GM12878 (cell line): Measurements from ENCODE around the gene CCNYL1. TPM values are rescaled to one million over a fixed set of nuclear protein-coding genes. Genes with fewer than 3 reads are reported as not detected.
A peak's percentile ranks its signal among the peaks of the same experiment; 100 is the strongest.

Experiments used
- ATF3 ChIP-seq: IDR thresholded peaks from 2 replicates; pipeline ENCODE4 v1.6.1; 2011; ENCODE audit warnings: low read depth, mild to moderate bottlenecking, low read length, moderate library complexity, borderline replicate concordance; ENCODE audit errors: extremely low read depth
- ATF7 ChIP-seq: fragments of 450-650 bp; IDR thresholded peaks from 2 replicates; pipeline ENCODE4 v1.6.1; 2016; ENCODE audit warnings: low read depth, mild to moderate bottlenecking
- BACH1 ChIP-seq: fragments of 450-650 bp; IDR thresholded peaks from 2 replicates; pipeline ENCODE4 v1.6.1; 2017; ENCODE audit warnings: mild to moderate bottlenecking, borderline replicate concordance
- BRCA1 ChIP-seq: IDR thresholded peaks from 2 replicates; pipeline ENCODE4 v1.6.1; 2011; ENCODE audit warnings: low read depth, low read length, improper control_type of control experiment
- CREM ChIP-seq: IDR thresholded peaks from 2 replicates; pipeline ENCODE4 v1.6.1; 2014; ENCODE audit warnings: antibody characterized with exemption, low read depth
- HCFC1 ChIP-seq: fragments of 150-350 bp; IDR thresholded peaks from 2 replicates; pipeline ENCODE4 v1.6.1; 2014; ENCODE audit warnings: low read length
- HDAC6 ChIP-seq: fragments of 200-600 bp; sonication (generic); IDR thresholded peaks from one replicate; pipeline ENCODE4 v1.8.0; 2017; ENCODE audit warnings: antibody characterized with exemption; ENCODE audit not compliant: unreplicated experiment
- MXI1 ChIP-seq: fragments of 150-350 bp; IDR thresholded peaks from 2 replicates; pipeline ENCODE4 v1.6.1; 2011; ENCODE audit warnings: low read depth, mild to moderate bottlenecking, inconsistent platforms, low read length, improper control_type of control experiment
- NBN ChIP-seq: fragments of 450-650 bp; IDR thresholded peaks from 2 replicates; pipeline ENCODE4 v1.6.1; 2016
- NFXL1 ChIP-seq: fragments of 450-650 bp; IDR thresholded peaks from 2 replicates; pipeline ENCODE4 v1.6.1; 2017; ENCODE audit warnings: antibody characterized with exemption, mild to moderate bottlenecking, borderline replicate concordance
- PAX8 ChIP-seq: fragments of 450-650 bp; IDR thresholded peaks from 2 replicates; pipeline ENCODE4 v1.6.1; 2017; ENCODE audit warnings: mild to moderate bottlenecking, moderate library complexity
- PML ChIP-seq: IDR thresholded peaks from 2 replicates; pipeline ENCODE4 v1.6.1; 2012; ENCODE audit warnings: low read length, inconsistent platforms
- POLR2AphosphoS2 ChIP-seq: IDR thresholded peaks from 2 replicates; pipeline ENCODE4 v1.6.1; 2011; ENCODE audit warnings: low read depth, mild to moderate bottlenecking, low read length, improper control_type of control experiment, moderate library complexity
- RB1 ChIP-seq: fragments of 450-650 bp; formaldehyde crosslinking; IDR thresholded peaks from 2 replicates; pipeline ENCODE4 v1.6.1; 2017; ENCODE audit warnings: mild to moderate bottlenecking, borderline replicate concordance
- SIN3A ChIP-seq: IDR thresholded peaks from 2 replicates; pipeline ENCODE4 v1.6.1; 2012; ENCODE audit warnings: low read depth, low read length, improper control_type of control experiment
- STAT1 ChIP-seq: fragments of 450-650 bp; conservative IDR thresholded peaks from 2 replicates; pipeline ENCODE4 v1.6.1; 2014; ENCODE audit warnings: antibody characterized with exemption, mild to moderate bottlenecking
- STAT3 ChIP-seq: IDR thresholded peaks from 2 replicates; pipeline ENCODE4 v1.6.1; 2011; ENCODE audit warnings: low read depth, low read length, improper control_type of control experiment
- SUZ12 ChIP-seq: fragments of 200-600 bp; sonication (generic); IDR thresholded peaks from one replicate; pipeline ENCODE4 v1.6.1; 2018; ENCODE audit warnings: antibody characterized with exemption, mild to moderate bottlenecking; ENCODE audit not compliant: unreplicated experiment
- YBX1 ChIP-seq: fragments of 450-650 bp; IDR thresholded peaks from 2 replicates; pipeline ENCODE4 v1.6.1; 2016; ENCODE audit warnings: antibody characterized with exemption
- ZBED1 ChIP-seq: IDR thresholded peaks from 2 replicates; pipeline ENCODE4 v1.6.1; 2016; ENCODE audit warnings: borderline replicate concordance
- ZBTB4 ChIP-seq: fragments of 450-650 bp; formaldehyde crosslinking; IDR thresholded peaks from 2 replicates; pipeline ENCODE4 v1.4.0; 2022; ENCODE audit warnings: mild to moderate bottlenecking, moderate library complexity
- ZNF207 ChIP-seq: fragments of 450-650 bp; IDR thresholded peaks from 2 replicates; pipeline ENCODE4 v1.6.1; 2014; ENCODE audit warnings: antibody characterized with exemption, mild to moderate bottlenecking, borderline replicate concordance
- polyA plus RNA-seq, 11 experiments: library from polyadenylated mRNA; depleted of rRNA in 4 of 11; unstranded in 6 of 11; stranded (reverse) in 5 of 11; fragments of >200 nt; fragmentation: Nextera tagmentation in 4 of 11; fragmentation: Illumina TruSeq in 1 of 11; extraction: Ambion mirVana in 4 of 11; extraction: Trizol in 1 of 11; gene quantifications; 1 replicate in 1 of 11; 2 replicates in 10 of 11; pipeline versions ENCODE4 v1.2.1 to v1.2.3, GENCODE V29; 2011 to 2016; ENCODE audit warnings: inconsistent platforms in 2 of 11, missing spikeins in 2 of 11, low read depth in 1 of 11
- total RNA-seq, 4 experiments: library from RNA; depleted of rRNA in 3 of 4; stranded (reverse); fragments of >200 nt in 3 of 4; fragmentation: Illumina TruSeq in 1 of 4; extraction: Trizol in 1 of 4; gene quantifications; 2 replicates each; pipeline versions ENCODE4 v1.2.1 to v1.2.3, GENCODE V29; 2013 to 2021
- TF ChIP-seq, protein P1 (sequence below): fragments of 450-650 bp; conservative IDR thresholded peaks from 2 replicates; pipeline ENCODE4 v1.6.1; 2017; ENCODE audit warnings: mild to moderate bottlenecking, moderate library complexity
- TF ChIP-seq, protein P2 (sequence below): fragments of 450-650 bp; formaldehyde crosslinking; IDR thresholded peaks from 2 replicates; pipeline ENCODE4 v1.4.0; 2020; ENCODE audit warnings: mild to moderate bottlenecking, moderate library complexity

CCNYL1 gene
- total and polyA plus RNA-seq, 10 of the 15 experiments (the other 5 are each of a cell fraction or from before 2014, with no cell fraction given) = 1.8 to 12.3 (median 5.9) TPM

DNA sequence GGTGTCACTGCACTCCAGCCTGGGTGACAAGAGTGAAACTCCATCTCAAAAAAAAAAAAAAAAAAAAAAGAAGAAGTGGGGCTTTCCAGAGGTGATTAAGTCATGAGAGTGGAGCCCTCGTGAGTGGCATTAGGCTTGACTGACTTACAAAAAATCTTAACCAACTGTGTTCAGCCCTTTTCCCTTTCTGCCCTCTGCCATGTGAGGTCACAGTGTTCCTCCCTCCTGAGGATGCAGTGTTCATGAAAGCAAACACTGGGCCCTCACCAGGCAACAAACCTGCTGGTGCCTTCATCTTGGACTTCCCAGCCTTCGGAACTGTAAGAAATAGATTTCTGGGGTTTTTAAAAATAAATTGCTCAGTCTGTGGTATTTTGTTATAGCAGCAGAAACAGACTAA, 49.2 kb upstream of the CCNYL1 start (continued):
- TF ChIP-seq ZBTB4 (CRISPR knock-in tag) = no peak
- TF ChIP-seq ATF3 = no peak
- no peak for TF ChIP-seq CREM
- 0 out of 2 replicates have a peak, but pooled peaks have one; percentile 32 for TF ChIP-seq MXI1
- peak; percentile 92 for TF ChIP-seq ATF7
- TF ChIP-seq NFXL1 = no peak
- TF ChIP-seq STAT1 = no peak
- no peak for TF ChIP-seq ZNF207
- no peak for TF ChIP-seq YBX1
- TF ChIP-seq PML = no peak
- TF ChIP-seq NBN = peak; percentile 65
- no peak for TF ChIP-seq POLR2AphosphoS2
- TF ChIP-seq, protein P1, sequence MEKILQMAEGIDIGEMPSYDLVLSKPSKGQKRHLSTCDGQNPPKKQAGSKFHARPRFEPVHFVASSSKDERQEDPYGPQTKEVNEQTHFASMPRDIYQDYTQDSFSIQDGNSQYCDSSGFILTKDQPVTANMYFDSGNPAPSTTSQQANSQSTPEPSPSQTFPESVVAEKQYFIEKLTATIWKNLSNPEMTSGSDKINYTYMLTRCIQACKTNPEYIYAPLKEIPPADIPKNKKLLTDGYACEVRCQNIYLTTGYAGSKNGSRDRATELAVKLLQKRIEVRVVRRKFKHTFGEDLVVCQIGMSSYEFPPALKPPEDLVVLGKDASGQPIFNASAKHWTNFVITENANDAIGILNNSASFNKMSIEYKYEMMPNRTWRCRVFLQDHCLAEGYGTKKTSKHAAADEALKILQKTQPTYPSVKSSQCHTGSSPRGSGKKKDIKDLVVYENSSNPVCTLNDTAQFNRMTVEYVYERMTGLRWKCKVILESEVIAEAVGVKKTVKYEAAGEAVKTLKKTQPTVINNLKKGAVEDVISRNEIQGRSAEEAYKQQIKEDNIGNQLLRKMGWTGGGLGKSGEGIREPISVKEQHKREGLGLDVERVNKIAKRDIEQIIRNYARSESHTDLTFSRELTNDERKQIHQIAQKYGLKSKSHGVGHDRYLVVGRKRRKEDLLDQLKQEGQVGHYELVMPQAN = no peak
- TF ChIP-seq RB1 = no peak
- no peak for TF ChIP-seq ZBED1
- no peak for TF ChIP-seq PAX8
- no peak for TF ChIP-seq STAT3
- no peak for TF ChIP-seq BRCA1
- TF ChIP-seq HCFC1 = no peak
- no peak for TF ChIP-seq HDAC6
- no peak for TF ChIP-seq BACH1
- TF ChIP-seq SIN3A = no peak
- TF ChIP-seq SUZ12 = no peak
- TF ChIP-seq, protein P2, sequence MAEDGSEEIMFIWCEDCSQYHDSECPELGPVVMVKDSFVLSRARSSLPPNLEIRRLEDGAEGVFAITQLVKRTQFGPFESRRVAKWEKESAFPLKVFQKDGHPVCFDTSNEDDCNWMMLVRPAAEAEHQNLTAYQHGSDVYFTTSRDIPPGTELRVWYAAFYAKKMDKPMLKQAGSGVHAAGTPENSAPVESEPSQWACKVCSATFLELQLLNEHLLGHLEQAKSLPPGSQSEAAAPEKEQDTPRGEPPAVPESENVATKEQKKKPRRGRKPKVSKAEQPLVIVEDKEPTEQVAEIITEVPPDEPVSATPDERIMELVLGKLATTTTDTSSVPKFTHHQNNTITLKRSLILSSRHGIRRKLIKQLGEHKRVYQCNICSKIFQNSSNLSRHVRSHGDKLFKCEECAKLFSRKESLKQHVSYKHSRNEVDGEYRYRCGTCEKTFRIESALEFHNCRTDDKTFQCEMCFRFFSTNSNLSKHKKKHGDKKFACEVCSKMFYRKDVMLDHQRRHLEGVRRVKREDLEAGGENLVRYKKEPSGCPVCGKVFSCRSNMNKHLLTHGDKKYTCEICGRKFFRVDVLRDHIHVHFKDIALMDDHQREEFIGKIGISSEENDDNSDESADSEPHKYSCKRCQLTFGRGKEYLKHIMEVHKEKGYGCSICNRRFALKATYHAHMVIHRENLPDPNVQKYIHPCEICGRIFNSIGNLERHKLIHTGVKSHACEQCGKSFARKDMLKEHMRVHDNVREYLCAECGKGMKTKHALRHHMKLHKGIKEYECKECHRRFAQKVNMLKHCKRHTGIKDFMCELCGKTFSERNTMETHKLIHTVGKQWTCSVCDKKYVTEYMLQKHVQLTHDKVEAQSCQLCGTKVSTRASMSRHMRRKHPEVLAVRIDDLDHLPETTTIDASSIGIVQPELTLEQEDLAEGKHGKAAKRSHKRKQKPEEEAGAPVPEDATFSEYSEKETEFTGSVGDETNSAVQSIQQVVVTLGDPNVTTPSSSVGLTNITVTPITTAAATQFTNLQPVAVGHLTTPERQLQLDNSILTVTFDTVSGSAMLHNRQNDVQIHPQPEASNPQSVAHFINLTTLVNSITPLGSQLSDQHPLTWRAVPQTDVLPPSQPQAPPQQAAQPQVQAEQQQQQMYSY (CRISPR knock-in tag) = no peak
